ENCODE data around the gene UBE2L6.

Gene UBE2L6

GRCh38 chr11:57596266-57596885 lies 28.9 kb upstream of the UBE2L6 start:
- in situ Hi-C loops (cut with HindIII; ENCODE audit: low sequenced_read_pairs): no loop called here
- TF ChIP-seq CTCF (IDR thresholded peaks at IDR 0.05; ENCODE audit: low read depth, low read length): no peak
- no peak for DNase-seq (ENCODE audit: low read depth, low spot score)

GRCh38 chr11:57588046-57588710 lies 20.7 kb upstream of the UBE2L6 start:
- no peak for DNase-seq (ENCODE audit: low read depth, low spot score)
- in situ Hi-C loops (cut with HindIII; ENCODE audit: low sequenced_read_pairs): no loop called here
- TF ChIP-seq CTCF (IDR thresholded peaks at IDR 0.05; ENCODE audit: low read depth, low read length): no peak
- no peak overlapping the region for H3K4me3 ChIP-seq (ENCODE audit: low read depth, low read length)

More at GRCh38 chr11:57596266-57596885, 28.9 kb upstream of the UBE2L6 start:
- H3K4me3 ChIP-seq (ENCODE audit: low read depth, low read length): no peak overlapping the region

GRCh38 chr11:57586711-57587245 lies 19.3 kb upstream of the UBE2L6 start:
- DNase-seq (ENCODE audit: low read depth, low spot score): no peak
- no peak for TF ChIP-seq CTCF (IDR thresholded peaks at IDR 0.05; ENCODE audit: low read depth, low read length)
- in situ Hi-C loops (cut with HindIII; ENCODE audit: low sequenced_read_pairs): no loop called here
- H3K4me3 ChIP-seq (ENCODE audit: low read depth, low read length): no peak overlapping the region

- H3K4me3 ChIP-seq (ENCODE audit: low read depth, low read length): no peak overlapping the region
- TF ChIP-seq CTCF (IDR thresholded peaks at IDR 0.05; ENCODE audit: low read depth, low read length): no peak
- DNase-seq (ENCODE audit: low read depth, low spot score): no peak
- in situ Hi-C loops (cut with HindIII; ENCODE audit: low sequenced_read_pairs): no loop called here
Observed at GRCh38 chr11:57585301-57585700, 17.8 kb upstream of the UBE2L6 start.

- in situ Hi-C loops (cut with HindIII; ENCODE audit: low sequenced_read_pairs): no loop called here
- TF ChIP-seq CTCF (IDR thresholded peaks at IDR 0.05; ENCODE audit: low read depth, low read length): no peak
- H3K4me3 ChIP-seq (ENCODE audit: low read depth, low read length): no peak overlapping the region
- DNase-seq (ENCODE audit: low read depth, low spot score): no peak
Observed at GRCh38 chr11:57584341-57584740, 16.9 kb upstream of the UBE2L6 start.

GRCh38 chr11:57574061-57574460 lies 6.6 kb upstream of the UBE2L6 start:
- no peak overlapping the region for H3K4me3 ChIP-seq (ENCODE audit: low read depth, low read length)
- no peak for DNase-seq (ENCODE audit: low read depth, low spot score)
- no peak for TF ChIP-seq CTCF (IDR thresholded peaks at IDR 0.05; ENCODE audit: low read depth, low read length)
- in situ Hi-C loops (cut with HindIII; ENCODE audit: low sequenced_read_pairs): no loop called here
